Measurements from ENCODE around the gene PIGH.

PIGH gene

GRCh38 chr14:67641902-67642749 lies 42.1 kb upstream of the PIGH start:
- ChIA-PET CTCF (no interaction called here), POLR2A (no interaction called here)
- DNase-seq (ENCODE audit: extremely low spot score) = no peak
- TF ChIP-seq ELF4 (IDR thresholded peaks at IDR 0.05) = no peak

GRCh38 chr14:67641480-67641879 lies 41.4 kb upstream of the PIGH start:
- CTCF ChIA-PET = no interaction called here
- TF ChIP-seq SP1 (IDR thresholded peaks at IDR 0.05) (no peak), NFRKB (IDR thresholded peaks at IDR 0.05) (no peak), FOXM1 (IDR thresholded peaks at IDR 0.05; ENCODE audit: borderline replicate concordance) (no peak), PKNOX1 (IDR thresholded peaks at IDR 0.05) (no peak), TARDBP (IDR thresholded peaks at IDR 0.05) (no peak), L3MBTL2 (conservative IDR thresholded peaks at IDR 0.05) (no peak), ZNF384 (IDR thresholded peaks at IDR 0.05) (no peak), BHLHE40 (IDR thresholded peaks at IDR 0.05; ENCODE audit: borderline replicate concordance) (no peak), CTBP1 (IDR thresholded peaks at IDR 0.05; ENCODE audit: borderline replicate concordance) (no peak), ARNT (IDR thresholded peaks at IDR 0.05) (no peak), LEF1 (IDR thresholded peaks at IDR 0.05; ENCODE audit: borderline replicate concordance) (no peak), HDGF (IDR thresholded peaks at IDR 0.05; ENCODE audit: borderline replicate concordance) (no peak), ELF4 (IDR thresholded peaks at IDR 0.05) (no peak)
- POLR2A ChIA-PET = no interaction called here
- no peak for DNase-seq (ENCODE audit: extremely low spot score)

GRCh38 chr14:67638642-67639041 lies 38.6 kb upstream of the PIGH start:
- ChIA-PET CTCF (no interaction called here), POLR2A (no interaction called here)
- no peak for TF ChIP-seq SUZ12 (IDR thresholded peaks at IDR 0.05)
- no peak for TF ChIP-seq CTBP1 (IDR thresholded peaks at IDR 0.05; ENCODE audit: borderline replicate concordance)
- TF ChIP-seq FOXK2 (IDR thresholded peaks at IDR 0.05) = no peak
- no peak for TF ChIP-seq HDGF (IDR thresholded peaks at IDR 0.05; ENCODE audit: borderline replicate concordance)
- no peak for TF ChIP-seq ELF4 (IDR thresholded peaks at IDR 0.05)
- TF ChIP-seq PKNOX1 (IDR thresholded peaks at IDR 0.05) = no peak
- no peak for TF ChIP-seq ARNT (IDR thresholded peaks at IDR 0.05)
- no peak for TF ChIP-seq NFRKB (IDR thresholded peaks at IDR 0.05)
- no peak for TF ChIP-seq L3MBTL2 (conservative IDR thresholded peaks at IDR 0.05)
- TF ChIP-seq ZNF384 (IDR thresholded peaks at IDR 0.05) = no peak
- no peak for DNase-seq (ENCODE audit: extremely low spot score)

- no peak for TF ChIP-seq BHLHE40 (IDR thresholded peaks at IDR 0.05; ENCODE audit: borderline replicate concordance)
- TF ChIP-seq LEF1 (IDR thresholded peaks at IDR 0.05; ENCODE audit: borderline replicate concordance) = no peak
- TF ChIP-seq ELF4 (IDR thresholded peaks at IDR 0.05) = no peak
- TF ChIP-seq FOXK2 (IDR thresholded peaks at IDR 0.05) = no peak
- no peak for TF ChIP-seq L3MBTL2 (conservative IDR thresholded peaks at IDR 0.05)
- no peak for TF ChIP-seq SUZ12 (IDR thresholded peaks at IDR 0.05)
- TF ChIP-seq SP1 (IDR thresholded peaks at IDR 0.05) = no peak
- TF ChIP-seq FOXM1 (IDR thresholded peaks at IDR 0.05; ENCODE audit: borderline replicate concordance) = no peak
- TF ChIP-seq CTBP1 (IDR thresholded peaks at IDR 0.05; ENCODE audit: borderline replicate concordance) = no peak
- no peak for TF ChIP-seq FOXA1 (IDR thresholded peaks at IDR 0.05)
- no peak for TF ChIP-seq TARDBP (IDR thresholded peaks at IDR 0.05)
- TF ChIP-seq ARNT (IDR thresholded peaks at IDR 0.05) = no peak
- no peak for TF ChIP-seq ZNF384 (IDR thresholded peaks at IDR 0.05)
- TF ChIP-seq HDGF (IDR thresholded peaks at IDR 0.05; ENCODE audit: borderline replicate concordance) = no peak
- no peak for TF ChIP-seq NFRKB (IDR thresholded peaks at IDR 0.05)
- no peak for TF ChIP-seq PKNOX1 (IDR thresholded peaks at IDR 0.05)
- CTCF ChIA-PET = no interaction called here
- POLR2A ChIA-PET = no interaction called here
- no peak for DNase-seq (ENCODE audit: extremely low spot score)
Observed at GRCh38 chr14:67636361-67636919, 36.4 kb upstream of the PIGH start.

GRCh38 chr14:67633451-67634147 lies 33.5 kb upstream of the PIGH start:
- ChIA-PET CTCF (interaction anchor here (1.6 kb wide), 1 partner anchor 13 kb away, joined by 3 read pairs; no protein-coding TSS in a partner anchor), POLR2A (no interaction called here)
- no peak for DNase-seq (ENCODE audit: extremely low spot score)
- TF ChIP-seq SP1 (IDR thresholded peaks at IDR 0.05) = no peak
- no peak for TF ChIP-seq CTBP1 (IDR thresholded peaks at IDR 0.05; ENCODE audit: borderline replicate concordance)
- TF ChIP-seq L3MBTL2 (conservative IDR thresholded peaks at IDR 0.05) = no peak
- no peak for TF ChIP-seq SUZ12 (IDR thresholded peaks at IDR 0.05)
- no peak for TF ChIP-seq FOXK2 (IDR thresholded peaks at IDR 0.05)
- TF ChIP-seq ELF4 (IDR thresholded peaks at IDR 0.05) = no peak
- no peak for TF ChIP-seq ZNF384 (IDR thresholded peaks at IDR 0.05)
- no peak for TF ChIP-seq TARDBP (IDR thresholded peaks at IDR 0.05)
- TF ChIP-seq HDGF (IDR thresholded peaks at IDR 0.05; ENCODE audit: borderline replicate concordance) = no peak
- TF ChIP-seq NFRKB (IDR thresholded peaks at IDR 0.05) = no peak
- TF ChIP-seq LEF1 (IDR thresholded peaks at IDR 0.05; ENCODE audit: borderline replicate concordance) = no peak
- no peak for TF ChIP-seq PKNOX1 (IDR thresholded peaks at IDR 0.05)
